Embryonic facial prominence (tissue), 1 donor: Measurements from ENCODE around the gene ADAMTS13.

Source experiments
- DNase-seq: peaks from one replicate; pipeline ENCODE4 v3.0.0-alpha.2; 2016; ENCODE audit errors: extremely low spot score

ADAMTS13 gene

DNA sequence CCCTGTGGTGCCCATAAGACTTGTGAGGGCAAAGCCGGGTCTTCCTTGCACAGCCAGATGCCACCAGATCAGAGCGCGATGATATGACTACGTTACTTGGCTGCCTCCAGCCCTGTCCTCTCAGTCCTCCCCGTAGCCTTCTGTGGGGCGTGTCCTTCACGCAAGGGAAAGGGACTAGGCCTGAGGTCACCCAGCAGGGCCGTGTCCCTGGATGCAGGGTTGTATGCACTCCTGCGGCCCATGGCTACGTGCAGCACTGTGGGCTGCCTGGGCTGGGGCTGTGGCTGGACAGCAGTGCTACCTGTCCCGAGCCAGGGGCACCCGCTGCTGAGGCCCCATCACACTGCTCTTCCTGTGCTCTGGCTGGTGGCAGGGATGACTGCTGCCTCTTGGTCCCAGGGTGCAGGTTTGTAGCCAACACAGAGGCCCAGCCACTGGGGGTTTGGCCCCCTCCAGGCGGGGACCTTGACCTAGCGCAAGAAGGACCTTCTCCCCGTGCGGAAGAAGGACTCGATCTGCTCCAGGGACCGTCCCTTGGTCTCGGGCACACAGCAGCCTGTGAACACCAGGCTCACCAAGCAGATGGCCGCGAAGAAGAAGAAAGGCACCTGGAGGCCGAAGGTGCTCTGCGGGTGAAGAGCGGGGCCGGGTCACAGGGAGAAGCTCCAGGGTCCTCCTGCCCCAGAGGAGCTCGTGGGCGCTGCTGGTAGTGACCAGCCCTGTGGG lies 49.5 kb downstream of the ADAMTS13 start:
- DNase-seq, result no peak

DNA sequence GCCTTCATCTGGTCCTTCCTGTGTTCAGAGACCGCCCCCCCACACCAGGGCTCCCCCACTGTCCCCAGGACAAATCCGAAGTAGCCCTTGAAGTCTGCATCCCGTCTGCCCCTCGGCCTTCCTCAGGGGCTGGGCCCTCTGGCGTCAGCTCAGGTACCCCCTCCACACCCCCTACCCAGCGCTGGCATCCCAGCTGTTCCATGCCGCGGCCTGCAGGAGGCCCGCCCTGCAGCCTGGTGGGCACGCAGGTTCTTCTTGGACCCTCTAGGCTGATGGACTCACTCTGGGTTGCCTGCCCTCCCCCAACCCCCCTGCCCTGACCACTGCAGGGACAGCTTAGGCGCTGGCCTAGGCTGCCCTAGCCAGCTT lies 50.1 kb downstream of the ADAMTS13 start:
- no peak for DNase-seq

DNA sequence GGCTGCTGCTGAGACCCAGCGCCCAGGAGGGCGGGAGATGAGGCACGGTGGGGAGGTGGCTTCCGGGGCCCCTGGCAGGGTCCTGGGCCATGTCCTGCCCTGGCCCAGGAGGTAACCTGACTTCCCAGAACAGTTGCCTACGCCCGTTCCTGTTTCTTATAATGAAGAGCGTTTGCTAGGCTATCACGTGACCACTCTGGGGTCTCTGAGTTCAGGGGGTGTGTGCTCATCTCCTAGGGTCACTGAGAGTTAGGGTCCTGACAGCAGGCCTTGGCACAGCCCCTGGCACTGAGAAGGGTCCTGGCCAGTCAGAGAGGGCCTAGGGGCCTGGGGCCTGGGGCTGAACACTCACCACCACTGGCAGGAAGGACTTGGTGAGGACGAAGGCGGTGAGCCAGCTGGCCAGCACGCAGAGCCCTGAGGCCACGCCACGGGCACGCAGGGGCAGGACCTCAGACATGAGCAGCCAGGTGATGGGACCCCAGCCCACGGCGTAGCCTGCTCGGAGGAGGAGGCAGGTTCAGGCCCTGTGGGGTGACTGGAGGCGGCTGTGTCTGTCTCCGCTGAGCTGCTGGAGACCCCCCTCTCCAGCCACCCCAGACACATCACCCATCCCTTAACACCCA lies 50.7 kb downstream of the ADAMTS13 start:
- DNase-seq, result no peak

DNA sequence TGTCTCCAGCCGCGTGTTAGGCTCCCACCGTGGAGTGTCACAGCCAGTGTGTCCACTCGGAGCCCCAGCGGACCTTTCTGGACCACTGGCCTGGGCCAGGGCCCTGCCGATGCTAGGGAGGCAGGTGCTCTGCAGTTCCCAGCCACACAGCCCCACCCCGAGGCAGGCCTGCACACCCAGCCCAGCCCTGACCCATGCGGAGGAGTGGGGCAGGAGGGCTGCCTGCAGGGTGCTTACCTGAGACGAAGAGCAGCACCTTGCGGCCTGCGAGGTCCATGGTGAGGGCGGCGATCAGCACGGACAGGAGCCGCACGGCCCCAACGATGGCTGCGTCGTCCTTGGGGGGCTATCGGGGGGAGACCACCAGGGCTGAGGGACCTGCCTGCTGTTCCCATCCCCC lies 51.6 kb downstream of the ADAMTS13 start:
- no peak for DNase-seq

DNA sequence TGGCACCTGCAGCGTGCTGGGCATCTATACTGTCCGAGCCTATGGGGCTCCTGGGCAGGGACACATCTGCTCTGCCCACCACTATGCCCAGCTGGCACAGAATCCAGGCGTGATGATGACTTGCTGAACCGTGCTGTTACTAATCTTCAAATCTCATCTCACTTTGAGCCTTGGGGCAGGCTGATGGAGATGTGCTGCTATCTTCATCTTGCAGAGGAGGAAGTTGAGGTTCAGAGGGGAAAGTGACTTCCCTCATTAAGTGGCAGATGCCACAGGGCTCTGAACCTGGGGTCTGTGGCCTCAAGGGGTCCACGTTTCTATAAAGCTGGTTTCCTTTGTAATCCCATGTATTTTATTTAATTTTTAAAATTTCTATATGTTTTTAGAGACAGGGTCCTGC lies 52.0 kb downstream of the ADAMTS13 start:
- DNase-seq, result no peak

DNA sequence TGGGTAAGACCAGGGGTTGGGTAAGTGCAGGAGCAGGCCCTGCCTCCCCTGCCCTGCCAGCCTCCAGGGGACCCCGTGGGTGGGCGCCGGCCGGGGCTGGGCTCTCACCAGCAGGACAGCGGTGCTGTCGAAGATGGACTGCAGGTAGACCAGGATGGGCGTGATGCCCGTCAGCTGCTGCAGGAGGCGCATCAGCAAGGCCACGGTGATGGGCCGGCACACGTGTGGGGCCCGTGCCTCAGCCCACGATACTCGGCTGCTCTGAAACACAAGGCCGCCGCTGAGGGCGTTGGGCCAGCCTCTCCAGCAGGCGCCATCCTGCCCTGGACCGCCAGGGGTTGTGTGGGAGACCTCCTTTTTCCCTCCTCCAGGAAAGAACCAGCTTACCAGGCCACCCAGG lies 52.7 kb downstream of the ADAMTS13 start:
- DNase-seq, result no peak

DNA sequence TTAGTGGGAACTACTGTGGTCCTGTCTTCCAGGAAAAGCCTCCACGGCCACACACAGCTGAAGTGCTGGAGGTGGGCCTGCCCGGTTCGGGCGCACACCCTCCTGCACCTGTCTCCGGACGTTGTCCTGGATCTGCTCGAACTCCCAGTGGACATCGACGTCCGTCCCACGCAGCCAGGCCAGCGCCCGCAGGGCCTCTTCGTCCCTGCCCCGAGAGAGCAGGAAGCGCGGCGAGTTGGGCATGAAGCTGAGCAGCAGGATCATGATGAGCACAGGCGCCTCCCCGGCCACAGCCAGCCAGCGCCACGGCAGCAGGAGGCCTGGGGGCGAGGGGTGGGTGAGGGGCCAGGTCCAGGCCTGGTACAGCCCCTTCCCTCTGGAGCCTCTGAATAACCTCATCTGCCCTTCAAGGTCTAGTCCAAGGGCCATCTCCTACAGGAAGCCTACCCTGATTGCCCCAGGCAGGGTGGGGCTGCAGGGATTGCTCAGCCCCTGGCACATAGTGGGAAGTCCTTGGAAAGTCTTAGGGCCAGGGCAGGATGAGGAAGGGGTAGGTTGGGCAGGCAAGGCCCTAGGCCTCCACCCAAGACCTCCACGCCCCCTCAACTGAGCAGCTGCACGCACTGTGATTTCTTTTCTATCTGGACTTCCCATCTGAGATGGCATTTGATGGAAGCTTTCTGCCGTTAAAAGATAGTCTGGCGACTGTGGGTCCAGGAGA lies 53.3 kb downstream of the ADAMTS13 start:
- no peak for DNase-seq

DNA sequence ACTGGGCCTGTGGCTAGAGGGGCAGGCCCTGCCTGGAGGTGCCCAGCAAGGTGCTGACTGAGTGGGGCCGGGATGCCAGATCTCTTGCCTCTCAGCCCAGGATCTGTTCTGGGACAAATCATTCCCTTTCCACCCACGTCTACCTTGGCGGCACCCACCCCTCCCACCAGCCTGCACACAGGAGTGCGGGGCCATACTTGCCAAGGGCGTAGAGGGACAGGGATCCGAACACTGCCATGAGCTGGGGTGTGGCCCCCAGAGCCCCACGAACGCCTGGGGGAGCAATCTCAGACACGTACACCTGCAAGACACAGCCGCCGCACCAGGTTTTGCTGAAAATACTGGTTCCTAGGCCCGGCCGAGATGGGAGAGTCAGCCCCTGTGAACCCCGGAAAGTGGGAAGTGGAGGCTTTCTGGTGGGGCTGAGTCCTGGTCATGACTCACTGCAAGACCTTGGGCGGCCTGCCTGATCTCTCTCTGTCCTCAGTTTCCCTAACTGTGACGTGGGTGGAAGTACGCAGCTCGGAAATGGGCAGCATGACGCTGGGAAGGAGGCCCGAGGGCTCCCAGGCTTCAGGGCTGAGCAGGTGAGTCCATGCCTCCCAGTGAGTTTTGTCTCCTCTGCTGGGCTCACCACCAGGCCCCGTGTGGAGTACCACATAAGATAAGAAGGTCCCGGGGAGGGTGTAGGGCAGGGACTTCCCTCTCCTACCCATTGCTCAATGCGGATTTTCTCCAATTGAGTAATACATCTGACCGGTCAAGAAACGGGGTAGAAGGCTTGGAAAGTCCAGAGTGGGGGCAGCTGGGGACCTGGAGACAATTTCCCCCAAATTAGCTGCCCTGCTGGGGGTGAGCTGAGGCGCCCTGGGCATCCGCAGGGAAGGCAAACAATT lies 54.1 kb downstream of the ADAMTS13 start:
- no peak for DNase-seq

DNA sequence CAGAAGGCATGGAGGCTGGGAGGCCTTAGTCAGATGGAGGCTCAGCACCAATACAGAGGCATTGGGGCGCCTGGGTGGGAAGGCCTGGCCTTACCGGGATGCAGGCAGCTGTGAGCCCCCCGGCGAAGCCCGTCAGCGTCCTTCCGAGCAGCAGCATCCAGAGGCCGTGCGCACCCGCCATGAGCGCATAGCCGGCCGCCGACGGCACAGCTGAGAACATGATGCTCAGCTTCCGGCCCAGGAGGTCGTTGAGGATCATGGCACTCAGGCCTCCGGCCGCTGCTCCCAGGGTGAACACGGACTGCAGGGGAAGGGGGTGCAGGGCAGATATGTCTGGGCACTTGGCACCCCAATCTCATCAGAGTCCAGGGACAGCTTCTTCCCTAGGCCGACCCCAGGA lies 54.8 kb downstream of the ADAMTS13 start:
- no peak for DNase-seq

DNA sequence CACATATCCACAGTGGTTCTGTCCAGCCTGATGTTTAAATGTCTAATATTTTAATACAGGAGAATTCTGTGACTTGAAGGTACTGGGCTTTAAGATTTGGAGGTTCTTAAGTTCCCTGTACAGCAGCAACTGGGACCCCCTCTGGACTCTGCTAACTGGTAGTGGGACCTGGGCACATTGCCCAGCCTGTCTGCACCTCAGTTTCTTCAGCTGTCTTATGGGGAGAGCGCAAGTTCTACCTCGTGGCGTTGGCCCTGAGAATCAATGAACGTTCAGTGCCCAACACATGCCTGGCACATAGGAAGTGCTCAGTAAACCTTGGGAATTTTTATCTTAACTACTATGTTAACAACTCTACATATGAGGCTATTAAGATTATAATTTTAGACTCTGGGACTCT lies 55.3 kb downstream of the ADAMTS13 start:
- no peak for DNase-seq

DNA sequence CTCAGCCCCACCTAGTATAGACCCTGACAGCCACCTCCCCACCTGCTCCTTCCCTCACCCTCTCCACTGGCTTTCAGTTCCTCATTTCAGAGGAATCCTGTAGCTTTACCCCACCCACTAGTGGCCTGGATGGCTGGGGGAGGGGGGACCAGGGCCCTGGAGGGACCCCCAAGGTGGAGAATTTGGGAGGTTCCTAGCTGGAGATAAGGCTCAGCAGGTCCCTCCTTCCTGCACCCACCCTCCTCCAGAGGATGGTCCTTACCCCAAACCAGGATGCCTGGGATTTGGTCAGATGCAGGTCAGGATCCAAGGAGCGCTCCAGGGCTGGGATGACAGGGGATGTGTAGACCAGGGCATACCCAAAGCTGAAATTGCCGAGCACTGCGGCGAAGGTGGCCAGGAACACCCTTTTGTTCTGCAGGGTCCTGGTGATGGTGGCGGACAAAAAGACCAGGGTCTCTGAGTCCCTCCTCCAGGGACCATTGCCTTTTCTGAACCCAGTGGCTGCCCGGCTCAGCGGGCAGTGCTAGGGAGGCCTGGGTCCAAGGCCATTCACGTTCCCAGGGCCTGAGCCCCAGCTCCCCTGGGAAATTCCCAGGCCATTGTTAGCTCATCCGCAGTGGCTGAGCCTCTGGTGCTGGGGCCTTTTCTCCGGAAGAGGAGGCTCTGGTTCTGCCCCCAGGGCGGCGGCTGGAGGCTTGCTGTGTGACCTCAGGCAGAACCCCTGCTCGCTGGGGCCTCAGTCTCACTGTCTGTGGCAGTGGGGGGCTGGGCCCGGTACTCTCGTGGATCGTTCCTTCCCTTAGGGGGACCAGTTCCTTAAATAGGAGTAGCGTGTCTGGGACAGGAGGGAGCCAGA lies 56.1 kb downstream of the ADAMTS13 start:
- no peak for DNase-seq

DNA sequence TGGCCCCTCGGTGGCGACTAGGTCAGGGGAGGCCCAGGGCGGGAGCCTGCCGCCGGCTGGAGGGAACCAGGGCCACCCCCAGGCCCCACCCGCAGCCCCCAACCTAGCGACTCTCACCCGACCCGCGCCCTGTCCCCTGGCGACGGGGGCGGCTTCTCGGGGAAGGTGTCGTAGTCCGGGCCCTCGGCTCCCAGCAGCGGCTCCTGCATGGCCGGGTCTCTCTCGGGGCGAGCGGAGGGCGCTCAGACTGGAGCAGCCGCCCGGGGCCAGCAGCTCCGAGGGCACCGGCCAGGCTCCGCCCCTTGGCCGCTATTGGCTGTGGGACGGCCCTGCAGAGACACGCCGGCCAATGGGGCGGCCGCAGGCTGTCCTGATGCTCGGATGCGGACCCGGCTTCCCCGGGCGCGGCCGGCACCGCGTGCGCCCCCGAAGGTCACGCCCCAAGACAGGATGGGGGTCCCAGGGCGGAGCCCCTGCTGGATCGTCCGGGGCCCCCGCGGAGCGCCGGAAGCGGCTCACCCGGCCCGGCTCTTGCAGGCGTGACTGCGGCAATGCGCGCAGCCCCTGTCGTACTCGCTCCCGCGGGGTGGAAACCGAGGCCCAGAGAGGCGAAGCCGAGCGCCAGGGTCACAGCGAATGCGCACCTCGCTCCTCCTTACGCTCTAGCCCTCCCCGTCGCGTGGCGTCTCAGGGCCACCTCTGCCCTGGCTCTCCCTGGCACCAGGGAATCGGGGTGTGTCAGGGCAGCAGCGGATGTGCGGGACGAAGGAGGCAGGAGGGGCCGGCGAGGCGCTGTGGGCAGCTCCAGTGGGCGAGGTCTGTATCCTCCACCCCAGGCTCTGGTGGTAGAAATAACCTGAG lies 56.9 kb downstream of the ADAMTS13 start, which contains the start of gene SLC2A6:
TSS of gene SLC2A6 (minus strand) at position 249 of the 861 bp plus-strand sequence. CDS start at position 209, 40 bp downstream.
- DNase-seq, result no peak

DNA sequence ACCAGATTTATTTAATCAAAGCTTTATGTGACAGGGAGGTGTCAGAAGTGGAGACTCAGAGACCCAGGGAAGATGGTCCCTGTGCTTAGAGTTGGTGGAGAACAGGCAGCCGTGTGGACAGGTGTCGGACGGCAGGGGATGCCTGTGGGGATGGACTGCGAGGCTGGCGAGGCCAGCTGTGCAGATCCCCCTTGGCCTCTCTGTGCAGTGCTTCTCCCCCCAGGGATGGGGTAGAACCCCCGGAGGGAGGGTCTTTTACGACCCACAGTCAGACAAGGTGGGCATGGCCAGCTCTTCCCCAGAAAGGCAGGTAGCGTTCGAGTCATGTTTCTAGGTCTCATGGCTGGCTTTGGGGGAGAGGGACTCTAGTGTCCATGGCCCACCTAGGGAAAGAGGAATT lies 61.4 kb downstream of the ADAMTS13 start:
- no peak for DNase-seq

DNA sequence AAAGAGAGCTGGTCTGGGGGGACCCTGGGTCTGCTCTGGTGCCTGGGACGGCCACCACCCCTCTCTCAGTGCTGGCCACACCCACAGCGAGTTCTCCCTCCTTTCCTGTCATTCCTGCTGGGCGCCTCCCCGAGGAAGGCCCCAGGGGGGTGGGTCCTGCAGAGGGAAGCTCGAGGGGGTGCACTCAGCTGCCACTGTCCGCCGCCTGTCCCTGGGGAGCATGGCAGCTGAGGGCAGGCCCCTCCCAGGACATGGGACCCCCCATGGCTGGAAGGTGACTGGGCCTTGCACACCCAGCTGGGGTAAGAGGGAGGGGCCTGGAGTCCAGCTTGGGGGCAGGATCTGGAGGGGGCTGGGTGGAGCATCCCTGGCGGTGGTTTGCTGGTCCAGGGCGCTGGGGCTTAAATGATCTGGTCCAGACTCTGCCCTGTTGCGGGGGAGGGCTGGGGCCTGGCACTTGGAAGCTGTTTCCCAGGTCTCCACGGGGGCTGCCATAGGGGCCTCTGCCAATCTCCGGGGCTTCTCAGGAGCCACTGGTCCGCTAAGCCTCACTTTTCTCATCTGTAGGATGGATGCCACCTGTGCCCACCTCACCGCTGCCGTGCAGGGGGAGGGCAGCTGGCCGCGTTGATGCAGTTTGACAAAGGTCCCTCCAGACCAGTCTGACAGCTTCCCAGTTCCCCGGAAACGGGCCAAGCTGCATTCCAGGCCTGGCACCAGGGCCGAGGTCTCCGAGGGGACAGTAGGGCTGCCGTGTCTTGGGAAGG lies 62.7 kb downstream of the ADAMTS13 start:
- no peak for DNase-seq

DNA sequence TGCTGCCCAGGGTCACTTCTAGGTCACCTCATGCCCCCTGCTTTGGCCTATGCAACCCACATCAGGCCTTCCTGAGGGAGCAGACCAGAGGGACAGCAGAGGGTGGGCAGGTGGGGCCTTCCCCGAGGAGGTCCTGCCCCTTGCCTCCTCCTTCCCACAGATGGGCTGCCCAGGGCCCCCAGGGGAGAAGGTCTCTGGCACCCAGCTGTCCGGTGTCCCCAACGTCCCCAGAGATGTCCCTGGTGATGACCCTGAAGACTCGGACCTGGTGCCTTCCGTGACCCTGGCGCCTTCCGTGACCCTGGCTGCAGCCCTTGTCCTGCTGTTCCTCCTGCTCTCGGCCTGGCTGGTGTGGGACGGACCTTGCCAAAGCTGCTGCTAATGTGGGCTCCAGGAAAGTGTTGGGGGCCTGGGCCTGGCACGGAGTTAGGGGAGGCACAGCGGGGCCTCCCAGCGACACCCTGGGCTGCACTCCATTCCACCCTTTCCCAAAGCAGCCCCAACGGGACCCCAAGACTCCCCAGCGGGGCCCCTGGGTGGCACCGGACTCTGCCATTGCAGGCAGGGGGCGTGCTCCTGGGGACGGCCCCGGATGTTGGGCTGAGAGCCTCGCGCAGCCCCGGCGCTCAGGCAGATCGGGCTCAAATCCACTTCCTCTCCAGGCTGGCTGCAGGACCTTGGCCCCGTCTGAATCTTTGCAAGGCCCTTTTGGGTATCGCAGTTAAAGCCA lies 63.5 kb downstream of the ADAMTS13 start:
- DNase-seq, result no peak

DNA sequence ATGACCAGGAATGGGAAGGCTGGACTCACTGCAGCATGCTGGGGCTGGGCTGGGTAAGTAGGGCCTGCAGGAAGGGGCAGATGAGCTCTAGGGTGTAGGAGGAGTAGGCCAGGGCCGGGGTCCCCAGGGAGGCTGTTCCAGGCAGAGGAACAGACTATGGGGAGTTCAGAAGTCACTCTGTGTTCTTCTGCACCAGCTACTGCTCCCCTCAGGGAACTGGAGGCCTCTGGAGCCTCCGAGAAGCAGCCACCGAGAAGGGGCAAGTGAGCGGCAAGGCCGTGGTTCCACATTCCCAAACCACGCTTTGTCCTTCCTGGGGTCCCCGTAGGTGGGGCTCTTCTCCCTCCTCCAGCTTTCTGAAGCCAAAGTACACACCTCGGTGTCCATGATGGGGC lies 65.2 kb downstream of the ADAMTS13 start:
- DNase-seq, result no peak

DNA sequence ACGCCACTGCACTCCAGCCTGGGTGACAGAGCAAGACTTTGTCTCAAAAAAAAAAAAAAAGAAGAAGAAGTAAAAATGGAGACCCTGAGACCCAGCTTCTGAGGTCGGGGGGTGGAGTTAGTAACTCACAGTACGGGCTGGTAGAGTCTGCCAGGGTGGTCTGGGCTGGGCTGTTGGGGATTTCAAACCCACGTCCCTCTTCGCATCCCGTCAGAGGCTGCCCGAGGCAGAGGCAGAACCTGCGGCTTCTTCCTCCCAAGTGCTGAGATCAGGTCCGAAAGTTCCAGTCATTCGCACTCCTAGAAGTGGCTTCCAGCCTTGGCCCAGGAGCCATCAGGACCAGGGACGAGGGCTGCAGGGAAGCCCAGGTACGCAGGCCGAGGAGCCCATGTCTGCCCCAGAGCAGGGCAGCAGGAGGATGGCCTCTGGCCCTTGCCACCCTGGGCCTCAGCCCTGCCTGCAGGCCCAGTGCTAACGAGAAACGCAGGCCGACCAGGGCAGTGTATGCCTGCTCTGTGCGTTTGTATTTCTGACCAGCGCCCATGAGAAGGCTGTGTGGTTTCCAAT lies 66.6 kb downstream of the ADAMTS13 start:
- DNase-seq, result no peak
